Measurements from ENCODE around the gene OARD1. TPM values are rescaled to one million over a fixed set of nuclear protein-coding genes. Genes with fewer than 3 reads are reported as not detected.

OARD1 gene
- total and polyA plus RNA-seq, 2 of the 8 experiments (the other 6 are each of a cell fraction or from before 2014, with no cell fraction given): 16.8 to 35.8 TPM

GRCh38 chr6:41058783-41059181 is 13.4 kb downstream of the OARD1 start:
- no peak overlapping the region for H3K14ac ChIP-seq (ENCODE audit: insufficient read length)
- DNase-seq (ENCODE audit: low read depth in 1 of 2, low spot score in 2 of 2) (no peak), FAIRE-seq (no peak)
- WGBS, 2 experiments (ENCODE audit: extremely low coverage in 1 of 2, insufficient coverage in 1 of 2, insufficient read length in 1 of 2, insufficient replicate concordance in 2 of 2, low coverage in 1 of 2, low lambda C conversion rate in 2 of 2, missing lambda C conversion rate in 1 of 2): 83% methylated on average over 2 of the region's 2 CpGs; no CpG with 5 or more reads in 1 of the 2 experiments
- H2BK12ac ChIP-seq (ENCODE audit: low read depth, low read length): no peak overlapping the region
- H2BK20ac ChIP-seq (ENCODE audit: low read length): no peak overlapping the region
- H3K9me3 ChIP-seq (ENCODE audit: insufficient read depth in 2 of 2, low read depth in 1 of 2, low read length in 1 of 2): no peaks in the 10 kb centered on the region
- no peak overlapping the region for H3K4me2 ChIP-seq (ENCODE audit: insufficient read depth in 1 of 2, low read depth in 2 of 2, low read length in 2 of 2)
- peaks cover 0 to 8% (median under 1%) of the 10 kb centered on the region in 4 experiments; a peak in 4 of 8 replicates for H3K36me3 ChIP-seq (ENCODE audit: control insufficient read depth in 2 of 4, insufficient read depth in 4 of 4, low read length in 3 of 4)
- H2BK5ac ChIP-seq (ENCODE audit: low read depth, low read length): no peak overlapping the region
- POLR2A ChIA-PET (ENCODE audit: partially characterized antibody): interaction anchor here (0.7 to 0.8 kb wide), 2 partner anchors 12 to 14 kb away, joined by 3 to 4 read pairs; no protein-coding TSS in a partner anchor
- H3K27ac ChIP-seq (ENCODE audit: low read depth, low read length): no peak overlapping the region
- no peak overlapping the region for H4K91ac ChIP-seq (replicated peaks; ENCODE audit: insufficient read length, low read length)
- no peak overlapping the region for H2BK15ac ChIP-seq (ENCODE audit: low read length)
- no peaks in the 10 kb centered on the region for H4K20me1 ChIP-seq (replicated peaks in 1 of 2; ENCODE audit: control insufficient read depth in 1 of 2, insufficient read depth in 2 of 2, low read length in 2 of 2)
- no peak overlapping the region for H2AFZ ChIP-seq (ENCODE audit: low read length)
- H3K23me2 ChIP-seq (ENCODE audit: low read depth, low read length): no peaks in the 10 kb centered on the region
- no peak overlapping the region for H3K18ac ChIP-seq (ENCODE audit: extremely low read depth, low read length)
- CTCF ChIA-PET (ENCODE audit: partially characterized antibody): interaction anchor here (0.8 to 2.4 kb wide), 6 partner anchors 10 to 31 kb away, joined by 3 to 14 read pairs (median 6); partner anchors contain the start of gene UNC5CL
- no peaks in the 10 kb centered on the region for H3K79me1 ChIP-seq (ENCODE audit: low read depth, low read length)
- H4K5ac ChIP-seq (ENCODE audit: insufficient read length, low read depth, low read length): no peak overlapping the region
- no peak overlapping the region for H3K56ac ChIP-seq (replicated peaks; ENCODE audit: insufficient read length, low read depth, low read length)
- H3K4ac ChIP-seq (replicated peaks; ENCODE audit: insufficient read length, low read depth, low read length): no peak overlapping the region
- no peak overlapping the region for H3K9ac ChIP-seq (replicated peaks in 1 of 4; ENCODE audit: extremely low read depth in 1 of 4, low read depth in 3 of 4, low read length in 3 of 4)
- H2BK120ac ChIP-seq (replicated peaks; ENCODE audit: low read depth, low read length): no peak overlapping the region
- H3K4me3 ChIP-seq (ENCODE audit: extremely low read depth in 1 of 4, insufficient read depth in 2 of 4, low read depth in 3 of 4, low read length in 4 of 4): no peak overlapping the region
- H3K4me1 ChIP-seq (replicated peaks in 1 of 4; ENCODE audit: control insufficient read depth in 3 of 4, insufficient read depth in 4 of 4, low read length in 3 of 4): no peaks in the 10 kb centered on the region; a peak in 1 of 7 replicates
- H3K23ac ChIP-seq (ENCODE audit: insufficient read length): no peak overlapping the region
- no peaks in the 10 kb centered on the region for H3K79me2 ChIP-seq (ENCODE audit: control insufficient read depth in 1 of 2, insufficient read depth in 2 of 2, low read length in 2 of 2)
- TF ChIP-seq POLR2AphosphoS5 (IDR thresholded peaks at IDR 0.05; ENCODE audit: low read depth, low read length) (no peak), SIN3A (conservative IDR thresholded peaks at IDR 0.05 in 1 of 2, IDR thresholded peaks at IDR 0.05 in 1 of 2; ENCODE audit: low read depth in 1 of 2, low read length in 2 of 2) (no peak), RNF2 (IDR thresholded peaks at IDR 0.05; ENCODE audit: borderline replicate concordance, low read depth, low read length, missing control alignments, poor library complexity, severe bottlenecking) (no peak), CEBPB (IDR thresholded peaks at IDR 0.05; ENCODE audit: low read depth, low read length) (no peak), TEAD4 (IDR thresholded peaks at IDR 0.05; ENCODE audit: low read depth, low read length) (no peak), CBX8 (IDR thresholded peaks at IDR 0.05; ENCODE audit: borderline replicate concordance, low read depth, low read length) (no peak), CREB1 (IDR thresholded peaks at IDR 0.05) (no peak), RBBP5 (IDR thresholded peaks at IDR 0.05; ENCODE audit: borderline replicate concordance, low read depth, low read length) (no peak), CHD2 (IDR thresholded peaks at IDR 0.05; ENCODE audit: low read length) (no peak), HDAC2 (IDR thresholded peaks at IDR 0.05; ENCODE audit: borderline replicate concordance in 1 of 2, low read depth in 2 of 2, low read length in 2 of 2) (no peak), KDM5A (IDR thresholded peaks at IDR 0.05; ENCODE audit: low read length) (no peak)
- TF ChIP-seq, protein P1, sequence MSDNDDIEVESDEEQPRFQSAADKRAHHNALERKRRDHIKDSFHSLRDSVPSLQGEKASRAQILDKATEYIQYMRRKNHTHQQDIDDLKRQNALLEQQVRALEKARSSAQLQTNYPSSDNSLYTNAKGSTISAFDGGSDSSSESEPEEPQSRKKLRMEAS (IDR thresholded peaks at IDR 0.05): no peak
- no peak overlapping the region for H2AK5ac ChIP-seq (ENCODE audit: low read depth, low read length)
- no peaks in the 10 kb centered on the region for H3K27me3 ChIP-seq (replicated peaks in 1 of 4; ENCODE audit: control insufficient read depth in 3 of 4, extremely low read depth in 1 of 4, insufficient read depth in 3 of 4, low read length in 3 of 4)
- H4K8ac ChIP-seq (ENCODE audit: extremely low read depth, insufficient read depth, low read length): no peak overlapping the region
